Fibroblast of lung (primary cell): Measurements from ENCODE around the gene PAK3.

Experiments
- EZH2 ChIP-seq: IDR thresholded peaks from 2 replicates; pipeline ENCODE4 v1.5.1; 2012; ENCODE audit warnings: low read length, control low read depth, mild to moderate bottlenecking; ENCODE audit errors: missing control alignments
- TF ChIP-seq, protein P1 (sequence below), 2 donors: IDR thresholded peaks in 1 of 2; conservative IDR thresholded peaks in 1 of 2; 1 replicate in 1 of 2; 2 replicates in 1 of 2; pipeline ENCODE4 v1.5.1; 2011 to 2012; ENCODE audit warnings: low read length in 2 of 2, control low read depth in 1 of 2, inconsistent platforms in 1 of 2, low read depth in 1 of 2, mild to moderate bottlenecking in 1 of 2

DNA sequence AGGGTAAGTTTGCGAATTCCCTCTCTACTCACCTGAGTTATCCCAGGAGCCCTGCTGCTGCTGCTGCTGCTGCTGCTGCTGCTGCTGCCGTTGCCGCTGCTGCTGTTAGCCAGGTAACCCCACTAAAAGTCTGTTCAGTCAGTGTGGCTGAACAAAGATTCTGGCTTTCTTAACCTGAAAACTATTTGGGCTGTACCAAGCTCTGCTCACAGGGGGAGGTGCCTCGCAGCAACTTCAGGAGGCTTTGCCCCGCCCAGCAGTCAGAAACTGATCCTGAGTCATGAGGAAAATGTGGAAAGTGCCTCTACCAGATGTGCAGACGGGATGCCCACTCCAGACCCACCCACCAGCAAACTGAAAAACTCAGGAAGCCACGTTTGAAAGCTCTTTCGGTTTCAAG, 174.3 kb downstream of the PAK3 start, which contains the start of gene CAPN6:
- TF ChIP-seq, protein P1, sequence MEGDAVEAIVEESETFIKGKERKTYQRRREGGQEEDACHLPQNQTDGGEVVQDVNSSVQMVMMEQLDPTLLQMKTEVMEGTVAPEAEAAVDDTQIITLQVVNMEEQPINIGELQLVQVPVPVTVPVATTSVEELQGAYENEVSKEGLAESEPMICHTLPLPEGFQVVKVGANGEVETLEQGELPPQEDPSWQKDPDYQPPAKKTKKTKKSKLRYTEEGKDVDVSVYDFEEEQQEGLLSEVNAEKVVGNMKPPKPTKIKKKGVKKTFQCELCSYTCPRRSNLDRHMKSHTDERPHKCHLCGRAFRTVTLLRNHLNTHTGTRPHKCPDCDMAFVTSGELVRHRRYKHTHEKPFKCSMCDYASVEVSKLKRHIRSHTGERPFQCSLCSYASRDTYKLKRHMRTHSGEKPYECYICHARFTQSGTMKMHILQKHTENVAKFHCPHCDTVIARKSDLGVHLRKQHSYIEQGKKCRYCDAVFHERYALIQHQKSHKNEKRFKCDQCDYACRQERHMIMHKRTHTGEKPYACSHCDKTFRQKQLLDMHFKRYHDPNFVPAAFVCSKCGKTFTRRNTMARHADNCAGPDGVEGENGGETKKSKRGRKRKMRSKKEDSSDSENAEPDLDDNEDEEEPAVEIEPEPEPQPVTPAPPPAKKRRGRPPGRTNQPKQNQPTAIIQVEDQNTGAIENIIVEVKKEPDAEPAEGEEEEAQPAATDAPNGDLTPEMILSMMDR (conservative IDR thresholded peaks at IDR 0.05 in 1 of 2, IDR thresholded peaks at IDR 0.05 in 1 of 2; ENCODE audit: low read depth in 1 of 2, low read length in 2 of 2) = no peak
- no peak for TF ChIP-seq EZH2
